Neural progenitor cell (in vitro differentiated cells): ENCODE measurements around the gene DOCK6. TPM values are rescaled to one million over a fixed set of nuclear protein-coding genes. Genes with fewer than 3 reads are reported as not detected.

Source experiments
- DNase-seq: peaks from one replicate; pipeline ENCODE4 v3.0.0-alpha.2; 2016; ENCODE audit warnings: low spot score
- H2AFZ ChIP-seq: fragments of 200-600 bp; sonication (generic); replicated peaks from 2 replicates; pipeline ENCODE4 v1.6.1; 2016; ENCODE audit warnings: antibody characterized with exemption
- H3F3A ChIP-seq: fragments of 200-600 bp; sonication (generic); 2 replicates; pipeline ENCODE4 v1.6.1; 2016; ENCODE audit warnings: antibody characterized with exemption, low read depth
- H3K27ac ChIP-seq: fragments of 200-600 bp; sonication (generic); 2 replicates; pipeline ENCODE4 v1.5.1; 2016; ENCODE audit warnings: mild to moderate bottlenecking
- H3K27me3 ChIP-seq: fragments of 200-600 bp; sonication (generic); 2 replicates; pipeline ENCODE4 v1.6.1; 2016; ENCODE audit warnings: mild to moderate bottlenecking, moderate library complexity
- H3K36me3 ChIP-seq: fragments of 200-600 bp; sonication (generic); 2 replicates; pipeline ENCODE4 v1.5.1; 2016
- H3K4me1 ChIP-seq: fragments of 200-600 bp; sonication (generic); 2 replicates; pipeline ENCODE4 v1.6.1; 2016; ENCODE audit warnings: mixed run types
- H3K4me2 ChIP-seq: fragments of 200-600 bp; sonication (generic); 2 replicates; pipeline ENCODE4 v1.6.1; 2016
- H3K4me3 ChIP-seq: fragments of 200-600 bp; sonication (generic); 2 replicates; pipeline ENCODE4 v1.5.1; 2016
- H3K79me2 ChIP-seq: fragments of 200-600 bp; sonication (generic); 2 replicates; pipeline ENCODE4 v1.6.1; 2016; ENCODE audit warnings: low read depth
- H3K9ac ChIP-seq: fragments of 200-600 bp; sonication (generic); 2 replicates; pipeline ENCODE4 v1.6.1; 2016
- H3K9me3 ChIP-seq: fragments of 200-600 bp; sonication (generic); 2 replicates; pipeline ENCODE4 v1.5.1; 2016; ENCODE audit warnings: low read depth
- H4K20me1 ChIP-seq: fragments of 200-600 bp; sonication (generic); 2 replicates; pipeline ENCODE4 v1.6.1; 2016; ENCODE audit warnings: low read depth
- H3K27ac Mint-ChIP-seq: 3 replicates; pipeline ENCODE4 v1.8.0; 2021; ENCODE audit warnings: mixed read lengths
- H3K27me3 Mint-ChIP-seq: 2 replicates; pipeline ENCODE4 v1.8.0; 2022; ENCODE audit warnings: low read depth, mild to moderate bottlenecking, inconsistent platforms, moderate library complexity, mixed read lengths; ENCODE audit not compliant: insufficient read depth
- H3K36me3 Mint-ChIP-seq: 3 replicates; pipeline ENCODE4 v1.8.0; 2021; ENCODE audit warnings: mixed read lengths
- H3K4me1 Mint-ChIP-seq: 3 replicates; pipeline ENCODE4 v1.8.0; 2021; ENCODE audit warnings: mixed read lengths
- H3K4me3 Mint-ChIP-seq: 3 replicates; pipeline ENCODE4 v1.8.0; 2021; ENCODE audit warnings: mild to moderate bottlenecking, moderate library complexity, mixed read lengths
- H3K9me3 Mint-ChIP-seq: 3 replicates; pipeline ENCODE4 v1.8.0; 2020; ENCODE audit warnings: mixed read lengths
- CTCF ChIP-seq: fragments of 200-600 bp; sonication (generic); IDR thresholded peaks from 2 replicates; pipeline ENCODE4 v1.5.1; 2017; ENCODE audit warnings: antibody characterized with exemption, mild to moderate bottlenecking
- EZH2 ChIP-seq: fragments of 200-600 bp; sonication (generic); IDR thresholded peaks from 2 replicates; pipeline ENCODE4 v1.6.1; 2017; ENCODE audit warnings: antibody characterized with exemption, mild to moderate bottlenecking, moderate library complexity
- EZH2phosphoT487 ChIP-seq: fragments of 200-600 bp; sonication (generic); IDR thresholded peaks from 2 replicates; pipeline ENCODE4 v1.6.1; 2017; ENCODE audit warnings: antibody characterized with exemption
- total RNA-seq: library from RNA; depleted of rRNA; stranded (reverse); fragments of >200 nt; gene quantifications from 2 replicates; pipeline ENCODE4 v1.2.3, GENCODE V29; 2015; ENCODE audit warnings: low replicate concordance

DOCK6 gene
- total RNA-seq, 1 donor from 2014 or later = 10.0 TPM

GRCh38 chr19:11204076-11204602 lies 58.2 kb downstream of the DOCK6 start:
- Mint-ChIP-seq H3K27ac (no peak overlapping the region), H3K27me3 (peaks cover 3% of the 10 kb centered on the region), H3K9me3 (no peaks in the 10 kb centered on the region), H3K4me1 (no peaks in the 10 kb centered on the region), H3K4me3 (no peak overlapping the region), H3K36me3 (no peaks in the 10 kb centered on the region)
- TF ChIP-seq EZH2 (no peak), CTCF (no peak), EZH2phosphoT487 (no peak)
- H3K4me3 ChIP-seq = no peak overlapping the region
- no peak overlapping the region for H3K4me2 ChIP-seq
- no peaks in the 10 kb centered on the region for H3K79me2 ChIP-seq
- no peaks in the 10 kb centered on the region for H3K4me1 ChIP-seq
- no peak for DNase-seq
- peaks cover under 1% of the 10 kb centered on the region for H3F3A ChIP-seq
- no peaks in the 10 kb centered on the region for H4K20me1 ChIP-seq
- H2AFZ ChIP-seq = no peak overlapping the region
- H3K9ac ChIP-seq = no peak overlapping the region
- H3K36me3 ChIP-seq = no peaks in the 10 kb centered on the region
- H3K9me3 ChIP-seq = no peaks in the 10 kb centered on the region
- no peak overlapping the region for H3K27ac ChIP-seq
- no peaks in the 10 kb centered on the region for H3K27me3 ChIP-seq

- TF ChIP-seq EZH2phosphoT487 = no peak
- TF ChIP-seq EZH2 = no peak
- TF ChIP-seq CTCF = peak; percentile 73
- Mint-ChIP-seq H3K4me1 (no peaks in the 10 kb centered on the region), H3K36me3 (no peaks in the 10 kb centered on the region), H3K9me3 (no peaks in the 10 kb centered on the region), H3K4me3 (no peak overlapping the region), H3K27ac (no peak overlapping the region), H3K27me3 (peaks cover 4% of the 10 kb centered on the region)
- Histone ChIP-seq H3K27me3 (no peaks in the 10 kb centered on the region), H3F3A (peaks cover 7% of the 10 kb centered on the region), H3K4me1 (no peaks in the 10 kb centered on the region), H3K4me2 (no peak overlapping the region), H3K36me3 (no peaks in the 10 kb centered on the region), H2AFZ (no peak overlapping the region), H3K4me3 (no peak overlapping the region), H3K27ac (no peak overlapping the region), H3K79me2 (no peaks in the 10 kb centered on the region), H4K20me1 (peaks cover under 1% of the 10 kb centered on the region), H3K9me3 (no peaks in the 10 kb centered on the region), H3K9ac (no peak overlapping the region)
- peak; percentile 79 for DNase-seq
Observed at GRCh38 chr19:11203194-11204075, 58.9 kb downstream of the DOCK6 start.

- H3K36me3 ChIP-seq = no peaks in the 10 kb centered on the region
- H3K27ac ChIP-seq = no peak overlapping the region
- H3K9me3 ChIP-seq = no peaks in the 10 kb centered on the region
- no peak overlapping the region for H2AFZ ChIP-seq
- H3K4me3 Mint-ChIP-seq = no peak overlapping the region
- no peaks in the 10 kb centered on the region for H3K27me3 ChIP-seq
- TF ChIP-seq EZH2phosphoT487 (no peak), CTCF (no peak), EZH2 (no peak)
- H4K20me1 ChIP-seq = peaks cover 6% of the 10 kb centered on the region
- DNase-seq = no peak
- H3K27ac Mint-ChIP-seq = no peak overlapping the region
- peaks cover 13% of the 10 kb centered on the region for H3F3A ChIP-seq
- H3K4me1 Mint-ChIP-seq = peaks cover 2% of the 10 kb centered on the region
- no peak overlapping the region for H3K9ac ChIP-seq
- peaks cover 2% of the 10 kb centered on the region for H3K27me3 Mint-ChIP-seq
- no peak overlapping the region for H3K4me3 ChIP-seq
- no peaks in the 10 kb centered on the region for H3K4me1 ChIP-seq
- H3K36me3 Mint-ChIP-seq = no peaks in the 10 kb centered on the region
- H3K9me3 Mint-ChIP-seq = no peaks in the 10 kb centered on the region
- H3K79me2 ChIP-seq = no peaks in the 10 kb centered on the region
- H3K4me2 ChIP-seq = no peak overlapping the region
Observed at GRCh38 chr19:11202488-11203193, 59.7 kb downstream of the DOCK6 start.
